Ectodermal cell (in vitro differentiated cells): ENCODE data around the gene HCN2.
A peak's percentile ranks its signal among the peaks of the same experiment; 100 is the strongest.
"Not testable (repeated sequence)": the region's sequence is repeated elsewhere in the genome, so short reads cannot be mapped to it uniquely, and the experiment has no call there.

Experiments used
- H3K27ac ChIP-seq: 2 replicates; pipeline ENCODE4 v1.7.0; 2013; ENCODE audit warnings: mild to moderate bottlenecking, low read depth, low read length; ENCODE audit not compliant: insufficient read depth, poor library complexity, severe bottlenecking
- H3K27me3 ChIP-seq: 2 replicates; pipeline ENCODE4 v1.7.0; 2013; ENCODE audit warnings: mild to moderate bottlenecking, low read length; ENCODE audit not compliant: insufficient read depth, control insufficient read depth, poor library complexity, severe bottlenecking
- H3K36me3 ChIP-seq: one replicate; pipeline ENCODE4 v1.7.0; 2013; ENCODE audit warnings: low read length; ENCODE audit not compliant: control insufficient read depth, insufficient read depth
- H3K4me1 ChIP-seq: one replicate; pipeline ENCODE4 v1.7.0; 2013; ENCODE audit warnings: low read length; ENCODE audit not compliant: control insufficient read depth, insufficient read depth
- H3K4me3 ChIP-seq: 2 replicates; pipeline ENCODE4 v1.7.0; 2013; ENCODE audit warnings: low read depth, low read length, control low read depth; ENCODE audit not compliant: insufficient read depth
- H3K9me3 ChIP-seq: 2 replicates; pipeline ENCODE4 v1.7.0; 2013; ENCODE audit warnings: mild to moderate bottlenecking, low read length, moderate library complexity; ENCODE audit not compliant: control insufficient read depth
- WGBS, 2 experiments: methylation state at CpG; one replicate each; pipeline ENCODE4 v1.1.7; 2013; ENCODE audit warnings: missing lambda C conversion rate in 2 of 2; 5-methylcytosine and 5-hydroxymethylcytosine counted together

Gene HCN2

DNA sequence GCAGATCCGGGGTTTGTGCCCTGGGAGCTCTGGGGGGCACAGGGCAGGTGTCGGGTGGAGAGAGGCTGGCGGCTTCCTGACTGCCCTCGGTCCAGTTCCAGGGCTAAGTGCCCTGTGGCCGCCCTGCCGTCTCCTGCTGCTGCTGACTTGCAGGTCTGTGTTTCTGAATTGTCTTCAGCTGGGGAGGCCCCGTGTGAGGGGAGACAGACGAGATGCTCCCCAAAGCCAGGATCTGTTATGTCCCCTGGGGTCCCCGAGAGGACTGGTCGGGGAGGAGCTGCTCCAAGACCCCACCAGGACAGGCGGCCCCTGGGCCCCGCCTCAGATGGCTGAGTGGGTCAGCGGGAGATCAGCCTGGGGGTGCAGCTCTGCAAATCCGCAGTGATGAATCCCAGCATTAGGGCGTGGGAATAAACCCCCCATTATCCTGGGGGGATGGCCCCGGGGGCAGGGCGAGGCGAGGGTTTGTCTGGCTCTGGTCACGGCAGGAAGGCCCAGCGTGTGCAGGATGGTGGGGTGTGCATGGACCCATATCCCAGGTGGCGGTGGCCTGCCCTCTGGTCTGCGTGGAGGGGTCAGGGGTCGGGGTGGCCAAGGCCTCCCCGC, 4.7 kb downstream of the HCN2 start:
- Histone ChIP-seq H3K4me1 (no peaks in the 10 kb centered on the region), H3K27ac (no peak overlapping the region), H3K36me3 (no peaks in the 10 kb centered on the region), H3K9me3 (no peaks in the 10 kb centered on the region), H3K4me3 (no peak overlapping the region), H3K27me3 (peaks cover 49% of the 10 kb centered on the region)
- 89% methylated on average over 24 of the region's 24 CpGs for WGBS, 2 experiments

DNA sequence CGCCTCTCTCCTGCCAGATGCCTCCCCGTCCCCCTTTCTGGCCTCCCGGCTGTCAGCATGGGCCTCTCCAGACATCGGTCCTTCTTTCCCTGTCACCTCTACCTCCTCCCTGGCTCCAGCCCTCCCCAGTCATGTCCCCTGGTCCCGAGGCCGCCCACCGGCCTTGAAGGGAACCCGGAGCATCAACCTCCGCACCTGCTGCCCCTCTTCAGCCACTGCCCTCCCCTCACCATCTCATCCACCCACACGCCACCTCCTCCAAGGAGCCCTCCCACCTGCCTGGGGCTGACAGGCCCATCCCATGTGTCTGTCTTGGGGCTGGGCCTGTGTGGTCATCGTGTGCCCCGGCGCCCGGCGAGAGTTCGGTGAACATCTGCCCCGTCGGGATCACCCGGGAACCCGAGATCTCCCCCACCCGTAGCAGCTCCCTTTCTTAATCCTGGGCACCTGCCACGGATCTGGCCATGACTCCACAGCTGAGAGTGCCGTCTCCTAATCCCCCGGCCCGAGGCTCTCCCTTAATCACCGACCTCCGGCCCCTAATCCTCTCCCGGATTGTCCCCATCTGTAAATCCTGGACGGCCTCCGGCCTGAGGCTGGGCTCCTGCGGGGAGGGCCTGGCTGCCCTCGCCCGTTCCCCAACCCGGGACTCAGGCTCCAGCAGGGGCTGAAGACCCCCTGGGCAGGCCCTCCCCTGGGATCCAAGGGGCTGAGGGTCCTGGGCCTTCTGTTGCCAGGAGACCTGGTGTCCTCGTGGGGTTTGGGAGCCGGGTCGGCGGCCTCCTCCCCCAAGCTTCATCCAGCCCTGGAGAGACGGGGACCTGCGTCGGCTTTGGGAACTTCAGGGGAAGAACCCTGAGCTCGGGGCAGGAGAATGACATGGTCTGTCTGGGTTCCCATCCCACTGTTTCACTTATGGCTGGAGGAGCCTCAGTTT, 5.9 kb downstream of the HCN2 start:
- Histone ChIP-seq H3K4me1 (no peaks in the 10 kb centered on the region), H3K36me3 (no peaks in the 10 kb centered on the region), H3K9me3 (no peaks in the 10 kb centered on the region), H3K4me3 (no peak overlapping the region), H3K27ac (peak overlapping the region; percentile 16), H3K27me3 (peaks cover 42% of the 10 kb centered on the region)
- 74 to 80% methylated on average over 42 of the region's 42 CpGs for WGBS, 2 experiments

DNA sequence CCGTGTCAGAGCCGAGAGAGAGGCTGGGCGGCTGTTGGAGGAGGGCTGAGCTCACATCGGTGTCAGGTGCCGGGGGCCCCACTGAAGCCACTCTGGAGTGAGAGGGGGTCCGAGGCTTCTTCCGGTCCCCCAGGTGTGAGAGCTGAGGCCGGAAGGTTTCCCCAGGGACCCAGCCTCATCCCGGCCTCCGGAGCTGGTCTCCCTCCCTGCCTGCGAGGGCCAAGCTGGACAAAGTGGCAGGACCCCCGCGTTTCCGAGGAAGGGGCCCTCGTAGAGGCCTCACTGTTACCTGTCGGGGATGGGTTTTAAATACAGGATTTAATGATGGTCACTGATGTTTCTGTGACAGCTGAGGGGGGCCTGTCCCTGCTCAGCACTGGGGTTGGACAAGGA, 6.6 kb downstream of the HCN2 start:
- H3K27ac ChIP-seq, result no peak overlapping the region
- H3K9me3 ChIP-seq, result no peaks in the 10 kb centered on the region
- whole genome bisulfite sequencing, 2 experiments, result 91 to 92% methylated on average over 16 of the region's 16 CpGs
- H3K4me1 ChIP-seq, result no peaks in the 10 kb centered on the region
- no peak overlapping the region for H3K4me3 ChIP-seq
- peaks cover 35% of the 10 kb centered on the region for H3K27me3 ChIP-seq
- H3K36me3 ChIP-seq, result no peaks in the 10 kb centered on the region

DNA sequence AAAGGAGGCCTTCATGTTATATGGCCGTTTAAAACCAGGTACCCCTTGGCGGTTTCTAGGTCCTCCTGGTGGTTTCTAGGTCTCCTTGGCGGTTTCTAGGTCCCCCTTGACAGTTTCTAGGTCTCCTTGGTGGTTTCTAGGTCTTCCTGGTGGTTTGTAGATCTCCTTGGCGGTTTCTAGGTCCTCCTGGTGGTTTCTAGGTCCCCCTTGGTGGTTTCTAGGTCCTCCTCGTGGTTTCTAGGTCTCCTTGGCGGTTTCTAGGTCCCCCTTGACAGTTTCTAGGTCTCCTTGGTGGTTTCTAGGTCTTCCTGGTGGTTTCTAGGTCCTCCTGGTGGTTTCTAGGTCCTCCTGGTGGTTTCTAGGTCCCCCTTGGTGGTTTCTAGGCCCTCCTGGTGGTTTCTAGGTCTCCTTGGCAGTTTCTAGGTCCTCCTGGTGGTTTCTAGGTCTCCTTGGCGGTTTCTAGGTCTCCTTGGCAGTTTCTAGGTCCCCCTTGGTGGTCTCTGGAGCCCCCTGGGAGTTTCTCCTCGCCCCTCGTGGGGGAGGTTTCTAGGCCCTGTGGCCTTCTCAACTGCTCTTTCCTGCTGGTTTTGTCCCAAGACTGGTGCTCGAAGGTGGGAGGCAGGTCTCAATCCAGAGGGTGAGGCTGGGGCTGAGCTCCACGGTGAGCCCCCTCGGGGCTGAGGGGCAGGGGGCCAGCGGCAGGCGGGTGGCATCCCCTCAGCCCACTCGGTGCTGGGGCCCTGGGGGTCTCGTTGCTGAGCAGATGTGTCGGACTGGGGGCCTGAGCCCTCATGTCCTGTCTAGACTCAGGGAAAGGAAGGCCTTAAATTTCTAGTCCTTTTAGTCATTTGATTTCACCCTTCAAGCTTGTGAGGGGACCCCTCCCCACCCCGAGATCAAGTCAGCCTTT, 8.0 kb downstream of the HCN2 start:
- 88 to 89% methylated on average over 18 of the region's 18 CpGs for WGBS, 2 experiments
- H3K4me3 ChIP-seq, result no peak overlapping the region
- peaks cover 21% of the 10 kb centered on the region for H3K27me3 ChIP-seq
- no peaks in the 10 kb centered on the region for H3K36me3 ChIP-seq
- no peak overlapping the region for H3K27ac ChIP-seq
- H3K4me1 ChIP-seq, result no peaks in the 10 kb centered on the region
- no peaks in the 10 kb centered on the region for H3K9me3 ChIP-seq

DNA sequence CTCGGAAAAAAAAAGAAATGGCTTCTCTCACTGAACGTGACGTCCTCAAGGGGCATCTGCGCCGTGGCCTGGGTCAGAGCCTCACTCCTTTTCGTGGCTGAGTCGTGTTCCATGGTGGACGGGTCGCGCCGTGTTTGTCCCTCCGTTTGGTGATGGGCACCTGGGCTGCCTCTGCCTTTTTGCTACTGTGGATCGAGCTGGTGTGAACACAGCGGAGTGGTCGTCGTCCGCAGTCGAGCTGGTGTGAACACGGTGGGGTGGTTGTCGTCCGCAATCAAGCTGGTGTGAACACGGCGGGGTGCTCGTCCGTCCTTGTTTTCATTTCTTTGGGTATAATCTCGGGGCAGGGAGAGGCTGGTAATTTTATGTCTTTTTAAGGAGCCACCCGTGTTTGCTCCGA, 11.6 kb downstream of the HCN2 start:
- no peaks in the 10 kb centered on the region for H3K9me3 ChIP-seq
- H3K27me3 ChIP-seq, result no peaks in the 10 kb centered on the region
- no peaks in the 10 kb centered on the region for H3K36me3 ChIP-seq
- 89 to 93% methylated on average over 28 of the region's 28 CpGs for WGBS, 2 experiments
- no peak overlapping the region for H3K27ac ChIP-seq
- H3K4me3 ChIP-seq, result no peak overlapping the region
- H3K4me1 ChIP-seq, result no peaks in the 10 kb centered on the region

DNA sequence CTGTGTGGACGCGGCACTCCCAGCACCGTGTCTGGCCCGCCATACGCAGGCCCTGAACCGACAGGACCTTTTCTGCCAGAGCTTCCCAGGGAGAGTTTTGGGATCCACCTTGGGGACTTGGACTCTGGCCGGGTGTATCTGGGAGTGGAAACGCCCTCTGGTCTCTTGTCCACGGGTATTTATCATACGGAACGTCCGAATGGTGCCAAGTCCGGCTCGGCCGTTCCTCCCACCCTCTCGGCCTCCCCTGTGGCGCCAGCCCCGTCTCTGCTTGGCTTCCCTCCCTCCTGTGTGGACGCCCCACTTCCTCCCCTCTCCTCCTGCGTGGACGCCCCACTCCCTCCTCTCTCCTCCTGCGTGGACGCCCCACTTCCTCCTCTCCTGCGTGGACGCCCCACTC, 12.1 kb downstream of the HCN2 start:
- 90 to 91% methylated on average over 25 of the region's 25 CpGs for WGBS, 2 experiments
- Histone ChIP-seq H3K9me3 (no peaks in the 10 kb centered on the region), H3K4me3 (no peak overlapping the region), H3K36me3 (no peaks in the 10 kb centered on the region), H3K27ac (no peak overlapping the region), H3K4me1 (no peaks in the 10 kb centered on the region), H3K27me3 (no peaks in the 10 kb centered on the region)

DNA sequence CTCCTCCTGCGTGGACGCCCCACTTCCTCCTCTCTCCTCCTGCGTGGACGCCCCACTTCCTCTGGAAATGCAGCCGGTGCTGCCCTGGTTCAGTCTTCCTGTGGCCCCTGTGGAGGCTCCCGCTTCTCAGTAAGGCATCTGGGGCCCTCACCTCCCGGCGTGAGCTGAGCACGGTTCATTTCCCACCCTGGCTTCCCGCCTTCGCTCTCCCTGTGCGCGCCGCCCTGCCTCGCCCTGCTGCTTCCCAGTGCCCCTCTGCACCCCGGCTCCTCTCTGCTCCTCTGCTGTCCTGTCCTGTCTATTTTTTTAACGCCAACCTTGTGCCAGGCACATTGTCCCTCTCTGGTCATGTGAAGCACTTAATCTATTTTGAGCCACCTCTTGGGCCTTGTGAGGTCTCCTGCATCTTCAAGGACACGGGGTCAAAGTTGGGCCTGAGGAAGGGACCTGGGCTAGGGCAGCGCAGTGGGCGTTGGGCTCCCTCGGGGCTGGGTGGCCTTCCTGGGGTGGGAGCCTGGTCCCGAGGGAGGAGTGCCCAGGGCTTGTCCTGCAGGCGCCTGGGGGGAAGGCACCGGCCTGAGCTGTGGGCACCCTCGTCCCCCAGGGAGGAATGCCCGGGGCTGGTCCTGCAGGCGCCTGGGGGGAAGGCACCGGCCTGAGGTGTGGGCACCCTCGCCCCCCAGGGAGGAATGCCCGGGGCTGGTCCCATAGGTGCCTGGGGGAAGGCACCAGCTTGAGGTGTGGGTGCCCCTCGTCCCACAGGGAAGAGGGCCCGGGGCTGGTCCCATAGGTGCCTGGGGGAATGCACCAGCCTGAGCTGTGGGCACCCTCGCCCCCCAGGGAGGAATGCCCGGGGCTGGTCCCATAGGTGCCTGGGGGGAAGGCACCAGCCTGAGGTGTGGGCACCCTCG, 13.0 kb downstream of the HCN2 start:
- Histone ChIP-seq H3K9me3 (no peaks in the 10 kb centered on the region), H3K27me3 (no peaks in the 10 kb centered on the region)

DNA sequence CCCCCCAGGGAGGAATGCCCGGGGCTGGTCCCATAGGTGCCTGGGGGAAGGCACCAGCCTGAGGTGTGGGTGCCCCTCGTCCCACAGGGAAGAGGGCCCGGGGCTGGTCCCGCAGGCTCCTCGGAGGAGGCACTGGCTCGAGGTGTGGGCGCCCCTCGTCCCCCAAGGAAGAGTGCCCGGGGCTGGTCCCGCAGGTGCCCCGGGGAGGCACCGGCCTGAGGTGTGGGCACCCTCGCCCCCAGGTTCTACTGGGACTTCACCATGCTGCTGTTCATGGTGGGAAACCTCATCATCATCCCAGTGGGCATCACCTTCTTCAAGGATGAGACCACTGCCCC, 13.6 kb downstream of the HCN2 start:
- WGBS, 2 experiments, result 92 to 94% methylated on average over 13 of the region's 13 CpGs
- H3K4me1 ChIP-seq, H3K36me3 ChIP-seq, H3K27me3 ChIP-seq, H3K27ac ChIP-seq, H3K4me3 ChIP-seq, H3K9me3 ChIP-seq: not testable (repeated sequence)

More for the DNA sequence above, 13.0 kb downstream of the HCN2 start:
- 83 to 86% methylated on average over 35 of the region's 35 CpGs for WGBS, 2 experiments
- Histone ChIP-seq H3K27ac (no peak overlapping the region), H3K36me3 (no peaks in the 10 kb centered on the region), H3K4me1 (no peaks in the 10 kb centered on the region), H3K4me3 (no peak overlapping the region)

DNA sequence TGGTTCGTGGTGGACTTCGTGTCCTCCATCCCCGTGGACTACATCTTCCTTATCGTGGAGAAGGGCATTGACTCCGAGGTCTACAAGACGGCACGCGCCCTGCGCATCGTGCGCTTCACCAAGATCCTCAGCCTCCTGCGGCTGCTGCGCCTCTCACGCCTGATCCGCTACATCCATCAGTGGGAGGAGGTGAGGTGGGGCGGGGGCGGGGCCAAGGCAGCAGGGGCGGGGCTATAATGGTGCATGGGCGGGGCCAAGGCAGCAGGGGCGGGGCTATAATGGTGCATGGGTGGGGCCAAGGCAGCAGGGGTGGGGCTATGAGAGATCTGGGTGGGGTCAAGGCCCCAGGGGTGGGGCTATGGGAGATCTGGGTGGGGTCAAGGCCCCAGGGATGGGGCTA, 14.1 kb downstream of the HCN2 start:
- H3K36me3 ChIP-seq, H3K27me3 ChIP-seq, H3K4me3 ChIP-seq, H3K27ac ChIP-seq, H3K9me3 ChIP-seq, H3K4me1 ChIP-seq: not testable (repeated sequence)
- 90 to 91% methylated on average over 18 to 20 of the region's 20 CpGs for WGBS, 2 experiments
